SK-N-SH (cell line): ENCODE results near the gene NUP133. TPM values are rescaled to one million over a fixed set of nuclear protein-coding genes. Genes with fewer than 3 reads are reported as not detected.

Experiments
- CTCF ChIA-PET: fragments of 300-600, 350-600 bp; formaldehyde crosslinking; extraction: SDS; loops from one replicate; lab custom pipeline; 2021; lab: Yijun Ruan, JAX
- POLR2A ChIA-PET: fragments of 350-600 bp; sonication (Branson Sonifier 250); formaldehyde crosslinking; extraction: SDS; loops from one replicate; lab custom pipeline; 2020; ENCODE audit warnings: antibody characterized with exemption, inconsistent platforms; lab: Yijun Ruan, JAX
- DNase-seq: peaks from one replicate; pipeline ENCODE4 v3.0.0; 2012
- H2AFZ ChIP-seq: fragments of 200-600 bp; sonication (generic); 2 replicates; pipeline ENCODE4 v1.8.1; 2016; ENCODE audit warnings: antibody characterized with exemption, mild to moderate bottlenecking, low read depth
- H3F3A ChIP-seq: fragments of 200-600 bp; sonication (generic); replicated peaks from 2 replicates; pipeline ENCODE3; 2016; ENCODE audit warnings: antibody characterized with exemption, mild to moderate bottlenecking; ENCODE audit not compliant: insufficient read depth
- H3K27ac ChIP-seq, 2 experiments: fragments of 200-500 bp in 1 of 2; fragments of 200-600 bp in 1 of 2; sonication (Bioruptor generic) in 1 of 2; sonication (generic), shearing (Covaris generic) in 1 of 2; 2 replicates each; pipeline versions ENCODE4 v1.5.1 to v1.6.1; 2014 to 2016; ENCODE audit warnings: low read depth in 2 of 2, inconsistent platforms in 1 of 2, low read length in 1 of 2, mild to moderate bottlenecking in 1 of 2, mixed read lengths in 1 of 2
- H3K27me3 ChIP-seq: fragments of 200-600 bp; sonication (generic), shearing (Covaris generic); 2 replicates; pipeline ENCODE4 v1.6.1; 2016; ENCODE audit warnings: mixed run types; ENCODE audit not compliant: insufficient read depth
- H3K36me3 ChIP-seq, 2 experiments: fragments of 200-500 bp in 1 of 2; fragments of 200-600 bp in 1 of 2; sonication (Bioruptor generic) in 1 of 2; sonication (generic) in 1 of 2; replicated peaks in 1 of 2; 2 replicates each; pipeline versions ENCODE3 to v1.5.1; 2014 to 2016; ENCODE audit warnings: low read length in 1 of 2, mild to moderate bottlenecking in 1 of 2; ENCODE audit not compliant: insufficient read depth in 2 of 2, control insufficient read depth in 1 of 2
- H3K4me1 ChIP-seq, 2 experiments: fragments of 200-500 bp in 1 of 2; fragments of 200-600 bp in 1 of 2; sonication (Bioruptor generic) in 1 of 2; sonication (generic), shearing (Covaris generic) in 1 of 2; 2 replicates each; pipeline versions ENCODE4 v1.5.1 to v1.6.1; 2014 to 2016; ENCODE audit warnings: low read depth in 1 of 2, low read length in 1 of 2, mixed run types in 1 of 2; ENCODE audit not compliant: insufficient read depth in 2 of 2, control insufficient read depth in 1 of 2
- H3K4me2 ChIP-seq: fragments of 200-600 bp; sonication (generic), shearing (Covaris generic); 2 replicates; pipeline ENCODE4 v1.6.1; 2017; ENCODE audit warnings: mixed run types
- H3K4me3 ChIP-seq, 2 experiments: fragments of 200-500 bp in 1 of 2; fragments of 200-600 bp in 1 of 2; sonication (Bioruptor generic) in 1 of 2; sonication (generic), shearing (Covaris generic) in 1 of 2; 2 replicates each; pipeline versions ENCODE4 v1.5.1 to v1.8.1; 2014 to 2016; ENCODE audit warnings: low read depth in 2 of 2, inconsistent platforms in 1 of 2, low read length in 1 of 2, mild to moderate bottlenecking in 1 of 2, mixed read lengths in 1 of 2, moderate library complexity in 1 of 2
- H3K79me2 ChIP-seq: fragments of 200-600 bp; sonication (generic); 2 replicates; pipeline ENCODE4 v1.8.1; 2017; ENCODE audit warnings: mild to moderate bottlenecking; ENCODE audit not compliant: insufficient read depth
- H3K9ac ChIP-seq: fragments of 200-600 bp; sonication (generic); 2 replicates; pipeline ENCODE4 v1.6.1; 2017; ENCODE audit warnings: mixed run types
- H3K9me2 ChIP-seq: fragments of 200-600 bp; sonication (generic); 2 replicates; pipeline ENCODE4 v1.6.1; 2017; ENCODE audit warnings: mixed run types
- H3K9me3 ChIP-seq: fragments of 200-600 bp; sonication (generic); 2 replicates; pipeline ENCODE4 v1.6.1; 2017; ENCODE audit warnings: mixed run types, mild to moderate bottlenecking, moderate library complexity
- H4K20me1 ChIP-seq: fragments of 200-600 bp; sonication (generic); 2 replicates; pipeline ENCODE4 v1.6.1; 2017; ENCODE audit warnings: mild to moderate bottlenecking, mixed run types; ENCODE audit not compliant: insufficient read depth
- CHD2 ChIP-seq: fragments of 150-350 bp; IDR thresholded peaks from 2 replicates; pipeline ENCODE4 v1.6.1; 2018; ENCODE audit warnings: low read length; ENCODE audit not compliant: partially characterized antibody
- EP300 ChIP-seq, 2 experiments: IDR thresholded peaks; 2 replicates each; pipeline versions ENCODE4 v1.4.0 to v1.6.1; 2012; ENCODE audit warnings: borderline replicate concordance in 1 of 2, low read depth in 1 of 2, low read length in 1 of 2
- FOSL2 ChIP-seq: IDR thresholded peaks from 2 replicates; pipeline ENCODE4 v1.4.0; 2012; ENCODE audit warnings: low read depth, mild to moderate bottlenecking, moderate library complexity, borderline replicate concordance
- FOXJ3 ChIP-seq: sonication (generic); formaldehyde crosslinking; IDR thresholded peaks from 2 replicates; pipeline ENCODE4 v1.5.1; 2020; ENCODE audit warnings: mild to moderate bottlenecking, missing genetic modification reagents
- FOXM1 ChIP-seq: IDR thresholded peaks from 2 replicates; pipeline ENCODE4 v1.4.0; 2012; ENCODE audit warnings: low read depth, mild to moderate bottlenecking
- GABPA ChIP-seq: IDR thresholded peaks from 2 replicates; pipeline ENCODE4 v1.4.0; 2012; ENCODE audit warnings: low read depth, mild to moderate bottlenecking
- JUND ChIP-seq: IDR thresholded peaks from 2 replicates; pipeline ENCODE4 v1.4.0; 2012
- MXI1 ChIP-seq: IDR thresholded peaks from 2 replicates; pipeline ENCODE4 v1.6.1; 2012; ENCODE audit warnings: mild to moderate bottlenecking, low read depth, low read length, improper control_type of control experiment
- NFIC ChIP-seq: IDR thresholded peaks from 2 replicates; pipeline ENCODE4 v1.4.0; 2012; ENCODE audit warnings: borderline replicate concordance
- PBX3 ChIP-seq: IDR thresholded peaks from 2 replicates; pipeline ENCODE4; 2012
- POLR2AphosphoS5 ChIP-seq: IDR thresholded peaks from 2 replicates; pipeline ENCODE4 v1.6.1; 2012; ENCODE audit warnings: low read depth, low read length
- RAD21 ChIP-seq: IDR thresholded peaks from 2 replicates; pipeline ENCODE4 v1.6.1; 2012; ENCODE audit warnings: mild to moderate bottlenecking, low read length
- RCOR1 ChIP-seq: fragments of 150-350 bp; IDR thresholded peaks from 2 replicates; pipeline ENCODE4 v1.6.1; 2017; ENCODE audit warnings: antibody characterized with exemption, low read length
- RFX5 ChIP-seq: IDR thresholded peaks from 2 replicates; pipeline ENCODE4 v1.6.1; 2012; ENCODE audit warnings: mild to moderate bottlenecking, improper control_type of control experiment, low read length
- SIN3A ChIP-seq: IDR thresholded peaks from 2 replicates; pipeline ENCODE4 v1.6.1; 2012; ENCODE audit warnings: low read depth, mild to moderate bottlenecking, low read length, moderate library complexity, borderline replicate concordance
- SMC3 ChIP-seq: IDR thresholded peaks from 2 replicates; pipeline ENCODE4 v1.6.1; 2012; ENCODE audit warnings: low read depth, low read length, improper control_type of control experiment
- TAF1 ChIP-seq: IDR thresholded peaks from 2 replicates; pipeline ENCODE4 v1.6.1; 2012; ENCODE audit warnings: low read depth, mild to moderate bottlenecking, low read length, moderate library complexity, borderline replicate concordance
- TCF12 ChIP-seq: IDR thresholded peaks from 2 replicates; pipeline ENCODE4 v1.4.0; 2012
- USF2 ChIP-seq: fragments of 150-350 bp; IDR thresholded peaks from 2 replicates; pipeline ENCODE4 v1.6.1; 2017; ENCODE audit warnings: antibody characterized with exemption, low read length, low read depth, borderline replicate concordance
- YY1 ChIP-seq: IDR thresholded peaks from 2 replicates; pipeline ENCODE4 v1.4.0; 2012; ENCODE audit warnings: low read depth, mild to moderate bottlenecking
- WGBS: methylation state at CpG from one replicate; pipeline ENCODE4 v1.1.6; 2017; ENCODE audit warnings: low lambda C conversion rate; 5-methylcytosine and 5-hydroxymethylcytosine counted together
- polyA plus RNA-seq, 3 experiments: library from polyadenylated mRNA; depleted of rRNA; stranded (reverse); fragments of >200 nt; gene quantifications; 2 replicates each; pipeline ENCODE4 v1.2.3, GENCODE V29; 2012
- TF ChIP-seq, protein P1 (sequence below): IDR thresholded peaks from 2 replicates; pipeline ENCODE4 v1.4.0; 2012; ENCODE audit warnings: low read depth
- TF ChIP-seq, protein P2 (sequence below): IDR thresholded peaks from 2 replicates; pipeline ENCODE4 v1.4.0; 2012; ENCODE audit warnings: low read depth, borderline replicate concordance
- TF ChIP-seq, protein P3 (sequence below): IDR thresholded peaks from 2 replicates; pipeline ENCODE4 v1.4.0; 2012; ENCODE audit warnings: low read depth, borderline replicate concordance
- TF ChIP-seq, protein P4 (sequence below): fragments of 150-350 bp; IDR thresholded peaks from 2 replicates; pipeline ENCODE4 v1.6.1; 2016; ENCODE audit warnings: mild to moderate bottlenecking, low read depth, low read length

NUP133 gene
- polyA plus RNA-seq, 1 of the 3 experiments (the other 2 are of a cell fraction), result 10.9 TPM

DNA sequence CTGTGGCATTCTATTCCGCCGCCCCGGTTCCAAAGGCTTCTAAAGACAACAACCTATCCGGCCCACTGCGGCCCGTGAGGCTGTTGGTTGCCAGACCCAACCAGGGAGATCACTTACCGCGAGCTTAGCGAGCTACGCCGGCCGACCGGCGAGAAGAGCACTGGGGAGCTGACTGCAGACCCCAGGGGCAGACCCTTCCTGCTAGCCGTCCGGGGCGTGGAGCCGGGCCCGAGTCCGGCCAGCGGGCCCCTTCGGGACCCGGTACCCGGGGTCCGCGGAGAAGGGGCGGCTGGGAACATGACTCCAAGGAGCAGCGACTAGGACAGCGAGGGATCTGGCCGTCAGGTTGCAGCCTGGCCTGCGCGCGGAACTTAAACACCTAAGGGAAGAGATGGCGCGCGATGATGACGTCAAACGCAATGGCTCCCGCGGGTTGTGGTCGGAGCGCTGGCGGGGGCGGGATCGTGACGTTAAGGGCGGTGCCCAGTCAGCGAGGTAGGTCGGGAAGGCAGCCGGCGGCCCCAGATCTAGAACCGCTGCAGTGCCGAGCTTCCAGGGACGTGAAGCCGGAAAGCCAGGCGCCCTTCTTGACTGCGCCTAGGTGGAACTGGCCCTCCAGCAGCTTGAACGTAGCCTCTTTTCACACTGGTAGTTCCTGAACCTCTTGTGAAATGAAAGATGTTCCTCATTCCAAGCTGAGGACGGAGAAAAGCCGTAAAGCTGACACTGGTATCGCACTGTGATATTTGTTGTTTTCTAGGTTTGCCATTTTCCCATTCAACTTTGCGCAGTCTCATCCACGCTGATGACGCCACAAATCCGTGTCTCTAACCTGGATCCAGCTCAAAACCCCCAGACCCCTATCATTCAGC lies at the start of gene NUP133 (continued):
- TF ChIP-seq MXI1 (peak; percentile 81), FOSL2 (no peak), JUND (no peak), NFIC (no peak), RFX5 (peak; percentile 50; the same call in 1 of the 2 replicates), USF2 (no peak), TAF1 (peak; percentile 96), EP300 (IDR thresholded peaks at IDR 0.05; ENCODE audit: borderline replicate concordance in 1 of 2, low read depth in 1 of 2, low read length in 1 of 2) (no peak), SMC3 (no peak)
- TF ChIP-seq, protein P1, sequence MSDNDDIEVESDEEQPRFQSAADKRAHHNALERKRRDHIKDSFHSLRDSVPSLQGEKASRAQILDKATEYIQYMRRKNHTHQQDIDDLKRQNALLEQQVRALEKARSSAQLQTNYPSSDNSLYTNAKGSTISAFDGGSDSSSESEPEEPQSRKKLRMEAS, result peak; percentile 32
- TF ChIP-seq, protein P2, sequence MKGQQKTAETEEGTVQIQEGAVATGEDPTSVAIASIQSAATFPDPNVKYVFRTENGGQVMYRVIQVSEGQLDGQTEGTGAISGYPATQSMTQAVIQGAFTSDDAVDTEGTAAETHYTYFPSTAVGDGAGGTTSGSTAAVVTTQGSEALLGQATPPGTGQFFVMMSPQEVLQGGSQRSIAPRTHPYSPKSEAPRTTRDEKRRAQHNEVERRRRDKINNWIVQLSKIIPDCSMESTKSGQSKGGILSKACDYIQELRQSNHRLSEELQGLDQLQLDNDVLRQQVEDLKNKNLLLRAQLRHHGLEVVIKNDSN, result peak; percentile 31; the same call in 1 of the 2 replicates

DNA sequence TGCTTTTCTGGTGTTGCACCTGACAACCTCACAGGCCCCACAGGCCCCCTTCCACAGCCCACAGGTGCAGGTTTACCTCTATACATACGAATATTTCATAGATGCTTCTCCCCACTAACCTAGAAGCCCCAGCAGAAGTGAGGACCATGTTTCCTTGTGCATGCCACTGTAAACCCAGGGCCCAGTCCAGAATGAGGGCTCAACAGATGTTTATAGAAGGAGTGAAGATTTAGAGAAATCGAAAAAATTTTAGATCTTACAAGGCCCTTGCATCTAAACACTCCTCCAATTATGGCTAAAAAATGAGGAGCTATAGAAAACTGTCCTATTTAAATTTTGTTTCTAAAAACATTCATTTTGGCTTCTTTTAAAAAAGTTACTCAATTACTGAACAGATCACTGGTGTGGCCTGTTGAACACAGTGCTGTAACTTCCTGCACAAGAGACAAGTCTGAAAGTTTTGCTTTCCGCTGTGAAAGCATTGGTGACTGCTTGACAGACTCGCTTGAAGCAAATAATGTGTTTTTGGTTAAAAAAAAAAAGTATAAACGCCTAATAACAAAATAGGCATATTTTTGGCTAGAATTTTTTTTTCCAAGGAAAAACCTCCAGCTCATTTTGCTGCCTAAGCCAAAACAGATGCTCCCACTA lies 49.2 kb upstream of the NUP133 start:
- Histone ChIP-seq H3K9me2 (no peaks in the 10 kb centered on the region), H3K36me3 (no peaks in the 10 kb centered on the region), H2AFZ (no peak overlapping the region), H3K4me1 (peaks cover 0 to 14% of the 10 kb centered on the region in 2 experiments; a peak in 2 of 4 replicates), H3K4me3 (peak overlapping the region; percentile 72 to 90), H3K9me3 (no peaks in the 10 kb centered on the region), H3K9ac (peak overlapping the region; percentile 65; the same call in 1 of the 2 replicates), H4K20me1 (peaks cover 3% of the 10 kb centered on the region), H3K79me2 (peaks cover 57% of the 10 kb centered on the region), H3F3A (no peaks in the 10 kb centered on the region), H3K27me3 (no peaks in the 10 kb centered on the region), H3K27ac (peak overlapping the region; percentile 10 to 75; a peak in 1 of 4 replicates), H3K4me2 (peak overlapping the region; percentile 93)
- WGBS, result 57% methylated on average over 5 of the region's 5 CpGs
- no peak for DNase-seq
- POLR2A ChIA-PET, result no interaction called here
- CTCF ChIA-PET, result interaction anchor here (0.6 to 3.7 kb wide), 11 partner anchors 25 to 893 kb away, joined by 3 to 42 read pairs (median 5); partner anchors contain the start of genes TAF5L and URB2
- TF ChIP-seq SIN3A (no peak), PBX3 (no peak), RAD21 (no peak), YY1 (no peak), FOXM1 (no peak), RCOR1 (no peak), JUND (no peak), SMC3 (no peak), GABPA (no peak), POLR2AphosphoS5 (no peak), TCF12 (no peak), FOXJ3 (CRISPR knock-in tag) (no peak), CHD2 (no peak)
- TF ChIP-seq, protein P3, sequence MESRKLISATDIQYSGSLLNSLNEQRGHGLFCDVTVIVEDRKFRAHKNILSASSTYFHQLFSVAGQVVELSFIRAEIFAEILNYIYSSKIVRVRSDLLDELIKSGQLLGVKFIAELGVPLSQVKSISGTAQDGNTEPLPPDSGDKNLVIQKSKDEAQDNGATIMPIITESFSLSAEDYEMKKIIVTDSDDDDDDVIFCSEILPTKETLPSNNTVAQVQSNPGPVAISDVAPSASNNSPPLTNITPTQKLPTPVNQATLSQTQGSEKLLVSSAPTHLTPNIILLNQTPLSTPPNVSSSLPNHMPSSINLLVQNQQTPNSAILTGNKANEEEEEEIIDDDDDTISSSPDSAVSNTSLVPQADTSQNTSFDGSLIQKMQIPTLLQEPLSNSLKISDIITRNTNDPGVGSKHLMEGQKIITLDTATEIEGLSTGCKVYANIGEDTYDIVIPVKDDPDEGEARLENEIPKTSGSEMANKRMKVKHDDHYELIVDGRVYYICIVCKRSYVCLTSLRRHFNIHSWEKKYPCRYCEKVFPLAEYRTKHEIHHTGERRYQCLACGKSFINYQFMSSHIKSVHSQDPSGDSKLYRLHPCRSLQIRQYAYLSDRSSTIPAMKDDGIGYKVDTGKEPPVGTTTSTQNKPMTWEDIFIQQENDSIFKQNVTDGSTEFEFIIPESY, result no peak
- TF ChIP-seq, protein P4, sequence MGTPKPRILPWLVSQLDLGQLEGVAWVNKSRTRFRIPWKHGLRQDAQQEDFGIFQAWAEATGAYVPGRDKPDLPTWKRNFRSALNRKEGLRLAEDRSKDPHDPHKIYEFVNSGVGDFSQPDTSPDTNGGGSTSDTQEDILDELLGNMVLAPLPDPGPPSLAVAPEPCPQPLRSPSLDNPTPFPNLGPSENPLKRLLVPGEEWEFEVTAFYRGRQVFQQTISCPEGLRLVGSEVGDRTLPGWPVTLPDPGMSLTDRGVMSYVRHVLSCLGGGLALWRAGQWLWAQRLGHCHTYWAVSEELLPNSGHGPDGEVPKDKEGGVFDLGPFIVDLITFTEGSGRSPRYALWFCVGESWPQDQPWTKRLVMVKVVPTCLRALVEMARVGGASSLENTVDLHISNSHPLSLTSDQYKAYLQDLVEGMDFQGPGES, result no peak
- TF ChIP-seq, protein P1, result no peak
